ENCODE measurements around the gene SOD2. TPM values are rescaled to one million over a fixed set of nuclear protein-coding genes. Genes with fewer than 3 reads are reported as not detected.

SOD2 gene
- total RNA-seq, 2 experiments from 2014 or later = 36.4 to 49.2 TPM

- Histone ChIP-seq H2AFZ (ENCODE audit: low read length) (no peak overlapping the region), H3K4me1 (ENCODE audit: insufficient read depth, low read length, poor library complexity, severe bottlenecking) (no peaks in the 10 kb centered on the region), H3K9me2 (ENCODE audit: insufficient read depth, low read length) (no peaks in the 10 kb centered on the region), H3K36me3 (ENCODE audit: insufficient read depth, low read length) (no peaks in the 10 kb centered on the region), H4K20me1 (ENCODE audit: insufficient read depth, low read length) (peaks cover 4% of the 10 kb centered on the region; the same call in 1 of the 2 replicates), H3K4me3 (ENCODE audit: low read depth, low read length, poor library complexity, severe bottlenecking) (no peak overlapping the region), H3K4me2 (ENCODE audit: low read length) (no peak overlapping the region), H3K9me3 (ENCODE audit: low read length) (no peaks in the 10 kb centered on the region), H3K27ac (ENCODE audit: low read depth, low read length, poor library complexity, severe bottlenecking) (no peak overlapping the region), H3K79me2 (ENCODE audit: insufficient read depth, low read depth, low read length) (no peaks in the 10 kb centered on the region)
- no TSS peak for BruUV-seq (replicated peaks)
- no peak for TF ChIP-seq CTCF (conservative IDR thresholded peaks at IDR 0.05; ENCODE audit: low read length)
- TF ChIP-seq EZH2phosphoT487 (IDR thresholded peaks at IDR 0.05; ENCODE audit: borderline replicate concordance, low read depth, low read length) = no peak
- intact Hi-C loops (cut with micrococcal nuclease; ENCODE audit: unreplicated experiment) = no loop called here
- ChIA-PET CTCF (ENCODE audit: unreplicated experiment) (no interaction called here), POLR2A (interaction anchor here (0.7 to 1.2 kb wide), 3 partner anchors 18 to 189 kb away, joined by 3 to 6 read pairs (median 4); no protein-coding TSS in a partner anchor)
- DNase-seq (ENCODE audit: low spot score) = no peak
Observed at GRCh38 chr6:159716247-159717096, 23.4 kb upstream of the SOD2 start.

GRCh38 chr6:159715605-159716004 is 22.6 kb upstream of the SOD2 start:
- peaks cover 4% of the 10 kb centered on the region; the same call in 1 of the 2 replicates for H4K20me1 ChIP-seq (ENCODE audit: insufficient read depth, low read length)
- no TSS peak for BruUV-seq (replicated peaks)
- ChIA-PET CTCF (ENCODE audit: unreplicated experiment) (no interaction called here), POLR2A (interaction anchor here (0.7 to 1.2 kb wide), 2 partner anchors 17 to 190 kb away, joined by 3 to 6 read pairs; no protein-coding TSS in a partner anchor)
- no peaks in the 10 kb centered on the region for H3K4me1 ChIP-seq (ENCODE audit: insufficient read depth, low read length, poor library complexity, severe bottlenecking)
- no peaks in the 10 kb centered on the region for H3K36me3 ChIP-seq (ENCODE audit: insufficient read depth, low read length)
- intact Hi-C loops (cut with micrococcal nuclease; ENCODE audit: unreplicated experiment) = no loop called here
- no peak overlapping the region for H3K4me2 ChIP-seq (ENCODE audit: low read length)
- DNase-seq (ENCODE audit: low spot score) = no peak
- no peaks in the 10 kb centered on the region for H3K9me2 ChIP-seq (ENCODE audit: insufficient read depth, low read length)
- H3K79me2 ChIP-seq (ENCODE audit: insufficient read depth, low read depth, low read length) = no peaks in the 10 kb centered on the region
- H3K27ac ChIP-seq (ENCODE audit: low read depth, low read length, poor library complexity, severe bottlenecking) = no peak overlapping the region
- no peak overlapping the region for H2AFZ ChIP-seq (ENCODE audit: low read length)
- H3K4me3 ChIP-seq (ENCODE audit: low read depth, low read length, poor library complexity, severe bottlenecking) = no peak overlapping the region
- no peaks in the 10 kb centered on the region for H3K9me3 ChIP-seq (ENCODE audit: low read length)
- TF ChIP-seq EZH2phosphoT487 (IDR thresholded peaks at IDR 0.05; ENCODE audit: borderline replicate concordance, low read depth, low read length) (no peak), CTCF (conservative IDR thresholded peaks at IDR 0.05; ENCODE audit: low read length) (no peak)

- no peaks in the 10 kb centered on the region; the same call in 1 of the 2 replicates for H4K20me1 ChIP-seq (ENCODE audit: insufficient read depth, low read length)
- H3K4me2 ChIP-seq (ENCODE audit: low read length) = no peak overlapping the region
- ChIA-PET POLR2A (interaction anchor here (1.2 kb wide), 1 partner anchor 16 kb away, joined by 6 read pairs; no protein-coding TSS in a partner anchor), CTCF (ENCODE audit: unreplicated experiment) (no interaction called here)
- intact Hi-C loops (cut with micrococcal nuclease; ENCODE audit: unreplicated experiment) = no loop called here
- H3K36me3 ChIP-seq (ENCODE audit: insufficient read depth, low read length) = no peaks in the 10 kb centered on the region
- no peak for DNase-seq (ENCODE audit: low spot score)
- no peak overlapping the region for H3K4me3 ChIP-seq (ENCODE audit: low read depth, low read length, poor library complexity, severe bottlenecking)
- no peak overlapping the region for H2AFZ ChIP-seq (ENCODE audit: low read length)
- H3K9me3 ChIP-seq (ENCODE audit: low read length) = no peaks in the 10 kb centered on the region
- H3K79me2 ChIP-seq (ENCODE audit: insufficient read depth, low read depth, low read length) = no peaks in the 10 kb centered on the region
- H3K4me1 ChIP-seq (ENCODE audit: insufficient read depth, low read length, poor library complexity, severe bottlenecking) = no peaks in the 10 kb centered on the region
- TF ChIP-seq EZH2phosphoT487 (IDR thresholded peaks at IDR 0.05; ENCODE audit: borderline replicate concordance, low read depth, low read length) (no peak), CTCF (conservative IDR thresholded peaks at IDR 0.05; ENCODE audit: low read length) (no peak)
- no peak overlapping the region for H3K27ac ChIP-seq (ENCODE audit: low read depth, low read length, poor library complexity, severe bottlenecking)
- no TSS peak for BruUV-seq (replicated peaks)
- H3K9me2 ChIP-seq (ENCODE audit: insufficient read depth, low read length) = no peaks in the 10 kb centered on the region
Observed at GRCh38 chr6:159715166-159715565, 22.1 kb upstream of the SOD2 start.

Measured in OCI-LY7 (cell line).